Chondrocyte (in vitro differentiated cells): Measurements from ENCODE around the gene KIF22. TPM values are rescaled to one million over a fixed set of nuclear protein-coding genes. Genes with fewer than 3 reads are reported as not detected.
A peak's percentile ranks its signal among the peaks of the same experiment; 100 is the strongest.

Experiments used
- DNase-seq: peaks from one replicate; pipeline ENCODE4 v3.0.0; 2021; ENCODE audit warnings: mixed read lengths, low spot score
- H3K27ac Mint-ChIP-seq: one replicate; pipeline ENCODE4 v1.8.0; 2021; ENCODE audit warnings: mild to moderate bottlenecking, moderate library complexity, mixed read lengths; ENCODE audit not compliant: unreplicated experiment
- H3K27me3 Mint-ChIP-seq: 2 replicates; pipeline ENCODE4 v1.8.0; 2021; ENCODE audit warnings: low read depth, mixed read lengths
- H3K36me3 Mint-ChIP-seq: 2 replicates; pipeline ENCODE4 v1.8.0; 2021; ENCODE audit warnings: low read depth, mixed read lengths
- H3K4me1 Mint-ChIP-seq: 2 replicates; pipeline ENCODE4 v1.8.0; 2021; ENCODE audit warnings: low read depth, mild to moderate bottlenecking, mixed read lengths
- H3K4me3 Mint-ChIP-seq: one replicate; pipeline ENCODE4 v1.8.0; 2021; ENCODE audit warnings: mild to moderate bottlenecking, moderate library complexity, mixed read lengths; ENCODE audit not compliant: unreplicated experiment
- H3K9me3 Mint-ChIP-seq: 2 replicates; pipeline ENCODE4 v1.8.0; 2021; ENCODE audit warnings: low read depth, mixed read lengths
- total RNA-seq: library from RNA; stranded (reverse); gene quantifications from 3 replicates; pipeline ENCODE4 v1.2.1, GENCODE V29; 2021
- TF ChIP-seq, protein P1 (sequence below): fragments of 200-600 bp; sonication (generic); IDR thresholded peaks from 2 replicates; pipeline ENCODE4 v1.5.0; 2021; ENCODE audit warnings: antibody characterized with exemption, mild to moderate bottlenecking, moderate library complexity

KIF22 gene
- total RNA-seq, 1 donor from 2014 or later = 14.1 TPM

DNA sequence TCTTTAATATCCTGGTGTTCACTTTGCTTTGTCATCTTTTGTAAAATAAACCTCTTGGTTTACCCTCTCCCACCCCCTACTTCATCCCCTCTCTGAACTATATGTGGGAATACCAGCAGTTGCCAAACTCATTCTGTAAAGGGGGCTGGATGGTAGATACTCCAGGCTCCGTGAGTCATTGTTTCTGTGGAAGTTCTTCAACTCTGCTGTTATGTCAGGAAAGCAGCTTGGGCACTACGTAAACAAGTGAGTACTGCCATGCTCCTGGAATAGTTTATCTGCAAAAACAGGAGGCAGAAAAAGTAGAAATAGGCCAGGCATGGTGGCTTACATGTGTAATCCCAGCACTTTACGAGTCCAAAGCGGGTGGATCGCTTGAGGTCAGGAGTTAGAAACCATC lies 47.3 kb downstream of the KIF22 start:
- no peaks in the 10 kb centered on the region for H3K4me1 Mint-ChIP-seq
- H3K4me3 Mint-ChIP-seq = no peak overlapping the region
- DNase-seq = no peak
- H3K27ac Mint-ChIP-seq = no peak overlapping the region
- no peaks in the 10 kb centered on the region for H3K27me3 Mint-ChIP-seq
- H3K9me3 Mint-ChIP-seq = no peaks in the 10 kb centered on the region
- TF ChIP-seq, protein P1, sequence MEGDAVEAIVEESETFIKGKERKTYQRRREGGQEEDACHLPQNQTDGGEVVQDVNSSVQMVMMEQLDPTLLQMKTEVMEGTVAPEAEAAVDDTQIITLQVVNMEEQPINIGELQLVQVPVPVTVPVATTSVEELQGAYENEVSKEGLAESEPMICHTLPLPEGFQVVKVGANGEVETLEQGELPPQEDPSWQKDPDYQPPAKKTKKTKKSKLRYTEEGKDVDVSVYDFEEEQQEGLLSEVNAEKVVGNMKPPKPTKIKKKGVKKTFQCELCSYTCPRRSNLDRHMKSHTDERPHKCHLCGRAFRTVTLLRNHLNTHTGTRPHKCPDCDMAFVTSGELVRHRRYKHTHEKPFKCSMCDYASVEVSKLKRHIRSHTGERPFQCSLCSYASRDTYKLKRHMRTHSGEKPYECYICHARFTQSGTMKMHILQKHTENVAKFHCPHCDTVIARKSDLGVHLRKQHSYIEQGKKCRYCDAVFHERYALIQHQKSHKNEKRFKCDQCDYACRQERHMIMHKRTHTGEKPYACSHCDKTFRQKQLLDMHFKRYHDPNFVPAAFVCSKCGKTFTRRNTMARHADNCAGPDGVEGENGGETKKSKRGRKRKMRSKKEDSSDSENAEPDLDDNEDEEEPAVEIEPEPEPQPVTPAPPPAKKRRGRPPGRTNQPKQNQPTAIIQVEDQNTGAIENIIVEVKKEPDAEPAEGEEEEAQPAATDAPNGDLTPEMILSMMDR = no peak
- H3K36me3 Mint-ChIP-seq = peaks cover 36% of the 10 kb centered on the region

DNA sequence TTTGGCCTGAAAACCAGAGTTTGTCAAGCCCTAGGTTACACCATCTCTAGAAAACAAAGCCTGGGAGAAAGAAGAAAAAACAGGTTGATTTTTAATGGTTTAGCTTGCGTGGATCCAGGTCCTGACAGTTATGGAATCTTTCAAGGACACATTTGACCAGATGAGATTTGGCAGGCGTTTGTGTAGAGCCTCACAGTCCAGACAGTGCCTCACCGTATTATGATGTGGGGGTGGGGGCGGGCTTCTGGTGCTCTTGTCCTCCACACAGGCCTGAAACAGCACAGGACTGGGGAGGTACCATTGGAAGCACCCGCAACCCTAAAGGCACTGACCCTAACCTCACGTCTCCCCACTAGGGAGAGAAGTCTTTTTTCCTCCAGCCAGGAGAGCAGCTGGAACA lies 49.3 kb downstream of the KIF22 start:
- no peak overlapping the region for H3K27ac Mint-ChIP-seq
- H3K9me3 Mint-ChIP-seq = no peaks in the 10 kb centered on the region
- H3K4me3 Mint-ChIP-seq = no peak overlapping the region
- TF ChIP-seq, protein P1 = no peak
- H3K27me3 Mint-ChIP-seq = no peaks in the 10 kb centered on the region
- H3K36me3 Mint-ChIP-seq = peaks cover 33% of the 10 kb centered on the region
- no peak for DNase-seq
- H3K4me1 Mint-ChIP-seq = no peaks in the 10 kb centered on the region

DNA sequence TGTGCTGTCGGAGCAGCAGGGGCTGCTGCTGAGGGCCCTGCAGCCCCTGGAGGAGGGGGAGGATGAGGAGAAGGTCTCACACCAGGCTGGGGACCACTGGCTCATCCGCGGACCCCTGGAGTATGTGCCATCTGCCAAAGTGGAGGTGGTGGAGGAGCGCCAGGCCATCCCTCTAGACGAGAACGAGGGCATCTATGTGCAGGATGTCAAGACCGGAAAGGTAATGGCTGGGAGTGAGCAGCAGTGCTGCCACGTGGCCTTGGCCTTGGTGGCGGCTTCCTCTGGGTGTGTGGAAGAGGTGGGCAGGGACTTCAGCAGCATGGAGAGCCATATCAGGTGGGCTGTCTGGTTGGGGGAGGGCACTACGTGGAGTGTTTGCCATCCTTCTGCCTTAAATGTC lies 49.7 kb downstream of the KIF22 start:
- DNase-seq = no peak
- no peak overlapping the region for H3K27ac Mint-ChIP-seq
- H3K36me3 Mint-ChIP-seq = peaks cover 36% of the 10 kb centered on the region
- H3K27me3 Mint-ChIP-seq = no peaks in the 10 kb centered on the region
- no peak overlapping the region for H3K4me3 Mint-ChIP-seq
- no peaks in the 10 kb centered on the region for H3K4me1 Mint-ChIP-seq
- TF ChIP-seq, protein P1 = no peak
- no peaks in the 10 kb centered on the region for H3K9me3 Mint-ChIP-seq

DNA sequence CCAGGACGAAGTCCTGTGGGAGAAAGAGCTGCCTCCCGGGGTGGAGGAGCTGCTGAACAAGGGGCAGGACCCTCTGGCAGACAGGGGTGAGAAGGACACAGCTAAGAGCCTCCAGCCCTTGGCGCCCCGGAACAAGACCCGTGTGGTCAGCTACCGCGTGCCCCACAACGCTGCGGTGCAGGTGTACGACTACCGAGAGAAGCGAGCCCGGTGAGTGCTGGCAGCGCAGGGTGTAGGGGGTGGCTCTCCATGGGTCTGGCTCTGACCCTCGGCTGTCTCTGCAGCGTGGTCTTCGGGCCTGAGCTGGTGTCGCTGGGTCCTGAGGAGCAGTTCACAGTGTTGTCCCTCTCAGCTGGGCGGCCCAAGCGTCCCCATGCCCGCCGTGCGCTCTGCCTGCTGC lies 51.1 kb downstream of the KIF22 start:
- TF ChIP-seq, protein P1 = no peak
- no peaks in the 10 kb centered on the region for H3K9me3 Mint-ChIP-seq
- no peaks in the 10 kb centered on the region for H3K27me3 Mint-ChIP-seq
- peaks cover 36% of the 10 kb centered on the region for H3K36me3 Mint-ChIP-seq
- no peak overlapping the region for H3K27ac Mint-ChIP-seq
- H3K4me1 Mint-ChIP-seq = no peaks in the 10 kb centered on the region
- no peak for DNase-seq
- H3K4me3 Mint-ChIP-seq = no peak overlapping the region

DNA sequence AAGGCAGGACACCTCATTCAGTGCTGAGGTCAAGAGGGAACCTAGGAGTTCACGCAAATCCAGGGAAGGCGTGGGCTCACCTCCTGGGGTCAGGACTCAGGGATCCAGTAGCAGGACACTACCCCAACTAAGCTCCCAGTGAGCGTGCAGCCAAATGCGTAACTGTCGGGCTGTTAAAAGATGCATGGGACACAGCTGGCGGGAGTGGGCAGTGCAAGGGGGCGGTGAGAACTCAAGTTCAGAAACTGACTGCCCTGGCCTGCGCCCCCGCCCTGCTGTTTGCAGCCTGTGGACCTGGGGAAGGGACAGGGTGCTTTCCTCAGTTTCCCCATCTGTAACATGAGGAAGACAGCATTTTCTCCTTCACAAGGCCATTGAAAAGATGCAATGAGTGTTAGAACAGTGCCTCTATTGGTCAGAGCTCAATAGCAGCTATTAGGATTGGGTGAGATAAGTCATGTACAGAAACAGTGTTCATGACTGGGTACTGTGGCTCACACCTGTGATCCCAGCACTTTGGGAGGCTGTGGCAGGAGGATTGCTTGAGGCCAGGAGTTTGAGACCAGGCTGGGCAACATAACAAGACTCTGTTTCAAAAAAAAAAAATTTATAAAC lies 52.3 kb downstream of the KIF22 start:
- TF ChIP-seq, protein P1 = no peak
- Mint-ChIP-seq H3K27ac (peak overlapping the region; percentile 54), H3K4me3 (no peak overlapping the region), H3K9me3 (no peaks in the 10 kb centered on the region), H3K36me3 (peaks cover 33% of the 10 kb centered on the region), H3K27me3 (no peaks in the 10 kb centered on the region), H3K4me1 (no peaks in the 10 kb centered on the region)
- no peak for DNase-seq
